NCI-H1092 (cell line): Measurements from ENCODE around the gene ACO2.
"Not testable (repeated sequence)": the region's sequence is repeated elsewhere in the genome, so short reads cannot be mapped to it uniquely, and the experiment has no call there.

Experiments
- DNase-seq: peaks from one replicate; lab custom pipeline; 2025; lab: John Stamatoyannopoulos, UW

Gene ACO2

DNA sequence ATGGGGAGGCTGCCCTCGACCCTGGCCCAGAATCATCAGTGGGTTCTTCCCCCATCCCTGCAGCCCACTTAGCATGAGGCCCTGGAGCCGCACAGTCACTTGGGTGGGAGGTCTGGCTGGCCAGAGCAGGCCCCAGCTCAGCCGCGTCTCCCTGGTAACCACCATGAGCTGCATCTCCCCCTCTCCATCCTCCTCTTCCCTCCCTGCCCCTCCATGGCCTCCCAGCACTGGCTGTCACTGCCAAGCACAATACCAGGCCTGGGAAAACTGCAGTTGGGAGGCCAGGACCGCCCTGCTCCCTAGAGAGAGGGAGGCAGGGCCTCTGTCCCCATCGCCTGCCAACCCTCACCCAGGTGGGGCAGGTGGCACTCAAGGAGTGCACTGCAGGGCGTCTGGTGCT lies 99.9 kb downstream of the ACO2 start:
- no peak for DNase-seq

DNA sequence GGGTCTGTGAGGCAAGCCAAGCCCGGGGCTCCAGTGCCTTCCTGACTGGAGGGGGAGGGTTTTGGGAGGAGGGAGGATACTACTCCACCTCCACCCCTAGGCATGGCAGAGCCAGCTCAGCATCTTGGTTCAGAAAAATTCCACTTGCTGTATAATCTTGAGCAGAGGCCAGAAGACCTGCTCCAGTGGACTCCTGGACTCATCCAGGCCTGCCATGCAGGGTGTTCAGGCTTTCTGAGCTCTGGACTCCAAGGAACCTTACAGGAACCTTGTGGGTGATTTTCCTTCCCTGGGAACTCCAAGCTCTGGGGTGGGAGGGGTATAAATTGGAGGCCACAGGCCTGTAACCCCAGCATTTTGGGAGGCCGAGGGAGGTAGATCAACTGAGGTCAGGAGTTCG lies 101.3 kb downstream of the ACO2 start:
- DNase-seq: no peak

DNA sequence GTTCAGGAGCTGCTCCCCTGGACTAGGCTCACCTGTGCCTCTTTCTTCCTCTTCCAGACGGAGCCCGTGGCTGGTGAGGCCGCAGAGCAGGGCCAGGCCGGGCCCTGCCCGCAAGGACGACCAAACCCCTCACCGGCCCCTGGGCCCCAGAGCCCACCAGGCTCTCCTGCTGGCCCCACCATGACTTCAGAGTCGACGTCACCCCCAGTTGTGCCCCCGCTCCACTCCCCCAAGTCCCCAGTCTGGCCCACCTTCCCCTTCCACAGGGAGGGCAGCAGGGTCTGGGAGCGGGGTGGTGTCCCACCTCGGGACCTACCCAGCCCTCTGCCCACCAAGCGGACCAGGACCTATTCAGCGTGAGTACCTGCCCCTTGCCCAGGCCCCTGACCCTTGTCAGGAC lies 102.9 kb downstream of the ACO2 start:
- no peak for DNase-seq

DNA sequence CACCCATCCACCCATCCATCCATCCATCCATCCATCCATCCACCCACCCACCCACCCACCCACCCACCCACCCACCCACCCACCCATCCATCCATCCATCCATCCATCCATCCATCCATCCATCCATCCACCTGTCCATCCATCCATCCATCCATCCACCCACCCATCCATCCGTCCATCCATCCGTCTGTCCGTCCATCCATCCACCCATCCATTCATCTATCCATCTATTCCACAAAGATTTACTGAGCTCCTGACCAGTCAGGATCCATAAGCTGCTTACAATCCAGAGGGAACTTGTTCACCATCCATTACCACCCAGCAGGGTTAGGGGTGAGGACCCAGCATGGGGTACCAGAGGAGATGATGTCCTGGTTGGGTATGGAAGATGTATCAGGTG lies 103.4 kb downstream of the ACO2 start:
- DNase-seq: not testable (repeated sequence)

DNA sequence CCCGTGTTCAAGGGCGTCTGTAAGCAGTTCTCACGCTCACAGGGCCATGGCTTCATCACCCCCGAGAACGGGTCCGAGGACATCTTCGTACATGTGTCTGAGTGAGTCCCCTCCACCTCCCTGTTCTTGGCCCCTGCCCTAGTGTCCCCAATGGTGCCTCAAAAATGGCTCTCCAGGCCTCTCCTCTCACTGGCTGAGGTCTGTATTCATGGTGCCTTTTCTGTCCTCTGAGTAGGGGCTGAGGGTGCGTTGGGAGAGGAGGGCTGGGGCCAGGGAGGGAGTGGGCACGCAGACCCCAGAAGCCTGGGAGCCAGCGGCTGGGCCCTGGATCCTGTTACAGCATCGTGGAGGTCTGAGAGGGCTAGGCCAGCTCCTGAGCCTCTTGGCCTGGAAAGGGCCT lies 104.8 kb downstream of the ACO2 start:
- no peak for DNase-seq

DNA sequence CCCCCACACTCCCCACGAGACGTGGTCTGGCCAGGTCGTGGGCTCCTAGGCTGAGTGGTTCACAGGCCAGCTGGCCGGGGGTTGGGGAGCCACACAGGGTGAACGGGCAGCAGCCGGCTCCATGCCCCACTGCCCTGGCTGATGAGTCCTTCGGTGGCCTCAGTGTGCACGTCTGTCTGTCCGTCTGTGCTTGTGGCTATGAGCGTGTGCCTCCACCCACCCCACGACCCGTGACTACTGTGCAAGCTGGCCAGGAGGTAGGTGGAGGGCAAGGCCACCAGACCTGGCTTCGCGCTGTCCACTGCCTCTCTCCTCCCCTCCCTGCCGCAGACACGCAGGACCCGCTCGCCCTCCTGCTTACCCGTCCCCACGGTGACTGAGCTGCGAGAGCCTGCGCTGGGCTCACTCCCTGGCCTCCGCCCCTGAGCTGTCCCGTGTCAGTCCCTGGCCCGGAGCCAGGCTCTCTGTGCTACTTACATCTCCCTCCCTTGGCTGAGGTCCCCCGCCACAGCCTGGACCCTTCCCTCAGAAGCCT lies 106.0 kb downstream of the ACO2 start:
- no peak for DNase-seq

DNA sequence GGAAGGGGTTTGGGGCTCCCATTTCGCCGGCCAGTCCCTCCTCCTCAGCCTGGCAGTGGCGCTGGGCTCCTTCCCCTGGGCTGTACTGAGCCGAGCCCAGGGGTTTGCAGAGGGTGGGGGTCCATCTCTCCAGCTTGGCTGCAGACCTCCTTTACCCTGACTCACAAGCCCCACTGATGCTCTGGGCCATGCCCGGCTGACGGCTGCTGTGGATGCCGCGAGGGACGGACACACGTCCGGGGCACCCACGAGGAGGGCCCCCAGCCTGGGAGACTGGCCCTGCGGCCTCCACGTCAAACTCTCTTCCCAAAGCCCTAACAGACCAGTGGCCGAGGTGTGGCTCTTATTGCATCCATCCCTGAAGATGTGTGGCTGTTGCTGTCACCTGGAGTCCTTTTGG lies 106.6 kb downstream of the ACO2 start:
- DNase-seq: no peak

DNA sequence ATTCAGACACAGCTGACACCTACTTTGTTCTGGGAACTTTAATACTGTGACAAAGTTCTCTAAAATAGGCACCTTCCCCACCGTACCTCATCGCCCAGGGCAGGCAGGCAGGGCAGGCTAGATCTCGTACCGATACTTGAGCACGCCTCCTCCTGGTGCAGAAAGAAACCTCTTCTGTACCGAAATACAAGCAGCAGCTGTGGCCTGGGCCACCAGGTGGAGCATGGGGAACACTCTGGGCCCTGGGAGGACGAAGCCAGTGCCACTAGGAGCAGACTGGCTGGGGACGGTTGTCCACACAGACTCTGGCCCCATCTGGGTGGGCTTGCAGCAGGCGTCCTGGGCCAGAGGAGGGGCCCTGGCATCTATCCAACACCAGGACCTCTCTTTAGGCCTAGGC lies 108.0 kb downstream of the ACO2 start:
- no peak for DNase-seq

DNA sequence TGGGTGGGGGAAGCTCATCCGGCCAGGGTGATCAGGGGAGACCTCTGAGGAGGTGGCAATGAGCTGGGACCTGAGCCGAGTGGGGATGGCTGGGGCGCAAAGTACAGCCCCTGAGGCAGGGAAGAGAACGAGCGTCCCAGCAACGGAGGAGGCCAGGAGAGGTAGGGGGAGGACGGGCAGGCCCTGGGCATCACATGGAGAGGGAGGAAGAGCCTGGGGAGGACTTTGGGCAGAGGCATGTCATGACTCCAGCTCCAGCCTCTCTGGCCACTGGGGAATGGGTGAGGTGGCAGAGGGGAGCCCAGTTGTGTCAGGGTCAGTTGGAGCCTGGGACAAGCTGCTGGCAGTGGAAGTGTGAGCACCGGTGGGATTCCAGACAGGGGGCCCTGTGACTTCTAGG lies 109.2 kb downstream of the ACO2 start:
- no peak for DNase-seq
